ENCODE data around the gene SERTAD4.
A peak's percentile ranks its signal among the peaks of the same experiment; 100 is the strongest.

The SERTAD4 gene

DNA sequence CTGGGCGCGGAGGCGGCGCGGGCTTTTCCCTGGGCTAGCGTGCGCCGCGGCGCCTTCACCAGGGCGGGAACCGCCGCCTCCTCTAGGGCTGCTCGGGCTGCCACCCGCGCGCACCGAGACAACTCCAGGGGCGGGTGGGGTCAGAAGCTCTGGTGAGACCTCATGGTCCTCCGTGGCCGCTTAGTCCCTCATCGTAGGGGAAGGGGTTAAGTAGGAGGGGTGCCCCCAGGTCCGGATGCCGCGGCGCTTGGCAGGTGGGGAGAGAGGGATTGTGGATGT is 559 bp downstream of the SERTAD4 start:
- no peak for DNase-seq (ENCODE audit: low read depth)

DNA sequence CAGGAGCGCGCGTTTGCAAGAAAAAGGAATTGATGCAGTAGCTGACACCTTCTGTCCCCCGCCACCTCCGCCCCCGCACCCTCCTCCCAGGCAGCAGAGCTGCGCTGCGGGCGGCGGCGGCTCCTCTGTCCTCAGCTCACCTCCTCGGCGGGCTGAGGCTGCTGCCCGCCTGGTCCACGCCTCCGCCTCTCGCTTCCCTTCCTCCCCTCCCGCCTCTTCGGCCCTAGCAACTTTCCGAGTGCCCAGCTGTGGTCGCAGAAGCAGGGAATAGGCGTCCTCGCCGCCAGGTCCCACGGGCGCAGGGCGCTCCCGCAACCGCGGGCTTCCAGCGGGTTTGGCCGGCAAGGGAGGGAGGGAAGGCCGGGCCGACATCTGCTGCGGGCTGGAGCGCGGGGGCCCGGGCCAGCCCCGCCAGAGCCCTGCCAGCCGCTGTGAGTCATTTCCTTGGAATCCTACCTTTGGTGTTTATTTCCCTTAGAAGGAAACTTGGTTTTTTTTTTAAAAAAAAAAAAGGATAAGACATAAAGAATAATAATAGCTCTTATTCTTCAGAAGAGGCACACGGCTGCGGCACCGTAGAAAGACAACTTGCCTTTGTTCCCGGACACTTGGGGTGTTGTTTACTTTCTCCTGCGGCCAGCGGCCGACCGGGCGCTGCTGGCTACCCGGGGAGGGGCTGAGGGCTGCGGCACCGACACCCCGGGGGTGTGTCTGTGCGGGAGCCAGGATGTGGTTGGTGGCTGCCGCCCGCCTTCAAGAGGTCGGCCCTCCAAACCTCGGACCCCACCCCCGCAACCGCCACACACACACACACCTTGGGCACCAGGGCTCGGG is 1.1 kb downstream of the SERTAD4 start:
- no peak for DNase-seq (ENCODE audit: low read depth)

DNA sequence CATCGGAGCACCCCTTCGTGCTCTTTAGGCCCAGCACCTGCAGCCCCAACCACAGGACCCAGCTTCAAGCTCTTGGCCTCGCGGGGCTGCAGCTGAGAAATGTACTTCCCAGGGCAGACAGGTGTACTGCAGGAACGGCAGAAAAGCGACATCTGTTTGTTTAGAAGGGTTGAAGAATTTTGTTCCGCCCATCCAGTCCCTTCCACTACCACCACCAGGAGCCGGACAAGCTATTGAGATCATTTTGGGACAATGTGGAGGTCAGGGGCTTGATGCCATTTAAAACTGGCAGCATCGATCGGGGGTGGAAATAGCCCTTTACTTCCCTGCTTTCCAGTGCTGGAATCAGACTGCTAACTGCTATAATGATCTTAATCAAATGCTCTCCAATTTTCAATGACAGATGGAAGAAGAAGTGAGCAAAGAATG is 1.7 kb downstream of the SERTAD4 start:
- DNase-seq (ENCODE audit: low read depth) = no peak

DNA sequence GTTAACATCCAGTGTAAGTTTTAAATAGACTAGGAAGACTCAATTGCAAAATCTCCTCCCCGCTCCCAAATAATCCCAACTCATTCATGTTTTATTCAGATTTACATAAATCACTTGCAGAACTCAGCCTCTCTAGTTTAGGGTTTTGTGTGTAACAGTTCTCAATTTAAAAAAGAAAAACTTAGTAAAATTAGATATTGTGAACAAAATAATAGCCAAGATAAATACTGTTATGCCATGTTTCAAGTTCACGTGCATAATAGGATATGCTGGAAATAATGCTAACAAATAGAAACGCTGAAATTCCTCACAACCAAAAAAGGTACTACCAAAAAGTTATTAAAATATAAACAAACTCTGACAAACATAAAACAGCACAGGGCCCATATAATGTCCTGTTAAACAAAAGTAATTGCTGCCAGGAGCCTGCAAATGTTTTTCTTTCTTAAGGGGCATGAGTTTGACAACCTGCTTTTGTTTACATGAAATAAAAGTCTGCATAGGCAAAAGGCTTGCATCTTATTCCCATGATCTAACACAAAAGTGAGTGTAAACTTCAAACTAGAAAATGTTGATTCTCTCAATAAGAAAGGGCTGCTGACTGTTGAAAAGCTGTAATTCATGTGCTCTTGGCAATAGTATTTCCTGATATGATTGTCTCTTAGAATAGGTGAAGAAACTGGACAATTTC is 2.9 kb downstream of the SERTAD4 start:
- no peak for DNase-seq (ENCODE audit: low read depth)

DNA sequence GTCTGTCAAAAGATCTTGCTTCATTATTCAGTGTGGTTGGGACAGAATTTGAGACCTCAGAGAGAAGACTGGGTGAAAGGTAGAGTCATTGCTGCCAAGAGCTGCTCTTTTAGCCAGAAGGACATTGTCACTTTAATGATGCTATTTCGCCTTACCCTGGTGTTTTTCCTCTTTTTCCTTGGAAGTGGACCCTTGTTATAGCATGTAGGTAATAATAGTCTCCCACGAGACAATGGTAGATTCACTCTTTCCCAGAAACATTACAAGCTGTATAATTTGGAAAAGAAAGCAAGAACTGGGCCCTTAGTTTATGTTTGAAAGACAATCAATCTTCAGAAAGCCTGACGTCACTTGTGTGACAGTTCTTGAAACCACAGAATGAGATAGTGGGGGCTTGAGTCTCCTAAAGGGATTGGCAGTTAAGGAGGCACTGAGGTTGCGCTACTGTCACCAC is 3.8 kb downstream of the SERTAD4 start:
- DNase-seq (ENCODE audit: low read depth) = no peak

DNA sequence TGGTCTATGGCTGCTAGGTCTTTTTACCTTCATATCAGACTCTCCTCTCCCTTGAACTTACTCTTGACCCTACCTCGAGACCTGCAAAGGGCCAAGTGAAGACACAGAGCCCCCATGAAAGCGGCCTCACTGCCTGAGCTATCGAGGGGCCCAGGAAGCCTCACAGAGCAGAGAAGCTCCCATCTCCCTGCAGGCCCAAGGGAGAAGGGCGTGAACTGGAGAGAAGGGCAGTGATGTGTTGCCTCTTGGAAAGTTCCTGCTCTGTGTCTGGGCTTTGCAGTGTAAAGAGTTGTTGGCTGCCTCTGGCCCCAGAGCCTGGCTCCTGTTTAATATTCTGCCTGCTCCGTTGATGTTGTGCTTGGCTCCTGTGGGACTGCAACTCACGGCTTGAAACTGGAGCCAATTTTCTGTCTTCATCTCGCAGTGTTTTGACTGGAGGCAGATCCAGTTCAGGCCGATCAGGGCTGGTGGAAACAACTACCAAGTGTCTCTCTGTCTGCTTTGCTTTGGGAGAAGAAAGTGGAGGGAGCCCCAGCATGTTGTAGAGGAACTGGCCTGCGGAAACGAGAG is 4.3 kb downstream of the SERTAD4 start:
- DNase-seq (ENCODE audit: low read depth) = peak; percentile 83

DNA sequence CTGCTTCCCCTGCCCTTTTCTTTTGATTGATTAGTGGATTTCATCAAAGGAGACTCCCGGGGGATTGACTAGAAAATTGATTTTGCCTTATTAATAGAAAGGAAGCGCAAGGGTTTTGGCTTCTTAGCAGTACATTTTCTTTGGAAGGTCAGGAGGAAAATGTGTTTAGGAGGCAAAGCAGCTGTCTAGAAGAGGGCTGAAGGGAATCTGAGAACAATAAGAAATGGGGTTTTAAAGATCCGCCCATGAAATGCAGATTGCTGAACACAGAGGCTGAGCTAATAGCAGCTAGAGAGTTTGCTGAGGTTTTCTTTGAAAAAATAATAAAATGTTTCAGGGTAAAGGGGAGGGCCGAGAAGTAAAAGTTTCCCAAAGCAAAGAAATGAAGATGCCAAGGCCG is 4.9 kb downstream of the SERTAD4 start:
- no peak for DNase-seq (ENCODE audit: low read depth)

DNA sequence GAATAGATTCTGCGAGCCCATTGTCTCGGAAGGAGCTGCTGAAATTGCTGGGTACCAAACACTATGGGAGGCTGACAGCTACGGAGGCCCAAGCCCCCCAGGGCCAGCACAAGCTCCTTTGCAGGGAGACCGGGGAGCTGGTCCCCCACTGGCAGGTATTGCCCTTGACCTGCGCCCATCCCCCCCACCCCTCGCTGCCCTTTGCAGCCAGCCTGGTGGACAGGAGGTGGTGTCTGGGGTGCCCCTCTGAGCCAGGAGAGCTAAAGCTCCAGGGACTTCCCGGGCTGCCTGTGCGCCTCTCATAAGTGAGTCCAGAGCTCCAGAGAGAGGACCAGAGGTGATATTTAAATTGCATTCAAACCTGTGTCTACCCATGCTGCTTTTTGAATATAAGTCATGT is 5.4 kb downstream of the SERTAD4 start:
- DNase-seq (ENCODE audit: low read depth) = no peak

DNA sequence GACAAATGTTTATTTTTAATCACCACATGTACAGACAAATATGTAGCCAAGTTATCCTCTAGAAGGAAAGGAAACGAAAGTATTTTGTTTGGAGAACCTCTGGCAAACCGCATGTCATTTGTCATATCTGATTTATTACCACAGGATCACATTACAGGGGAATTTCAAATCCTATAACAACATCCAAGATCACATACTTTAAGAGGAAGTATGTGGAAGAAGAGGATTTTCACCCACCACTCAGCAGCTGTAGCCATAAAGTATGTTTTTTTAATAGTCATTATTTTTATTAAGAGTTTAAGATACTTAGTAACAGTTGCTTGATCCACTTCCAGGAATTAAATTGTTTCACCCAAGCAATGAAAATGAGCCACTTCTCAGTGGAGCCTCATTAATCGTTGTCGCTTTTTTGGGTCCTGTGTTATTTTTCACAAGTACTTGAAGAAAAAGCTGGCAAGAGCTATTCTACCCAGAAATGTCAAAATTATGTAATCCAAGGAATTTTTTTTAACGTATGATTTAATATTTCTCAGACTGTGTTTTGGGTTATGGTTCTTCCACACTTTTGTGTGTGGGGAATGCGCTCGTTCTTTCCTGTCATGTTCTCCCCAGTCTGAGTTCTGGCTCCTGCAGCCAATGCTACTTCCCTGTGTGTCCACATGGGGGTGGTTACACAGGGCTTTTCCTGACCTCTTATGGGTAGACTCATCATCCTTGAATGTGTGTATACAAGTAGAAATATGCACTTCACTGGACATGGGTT is 6.9 kb downstream of the SERTAD4 start:
- DNase-seq (ENCODE audit: low read depth) = peak; percentile 57

DNA sequence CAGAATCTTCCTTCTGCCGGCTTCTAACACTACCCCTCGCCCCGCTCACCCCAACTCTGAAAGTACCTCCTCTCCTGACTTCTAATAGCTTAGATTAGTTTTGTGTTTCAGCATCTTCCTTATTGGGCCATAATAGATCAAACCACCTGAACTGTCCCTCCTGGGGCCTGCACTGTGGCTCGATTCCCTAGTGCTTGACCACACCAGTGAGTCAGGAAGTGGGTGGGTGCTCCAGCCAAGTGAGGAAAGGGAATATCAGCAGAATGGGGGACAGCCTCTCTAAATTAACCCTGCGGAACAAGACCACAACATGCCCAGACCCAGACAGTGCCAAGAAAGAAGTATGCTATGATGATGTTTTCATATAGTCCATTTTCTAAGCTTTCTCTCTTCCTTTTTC is 8.5 kb downstream of the SERTAD4 start:
- no peak for DNase-seq (ENCODE audit: low read depth)

DNA sequence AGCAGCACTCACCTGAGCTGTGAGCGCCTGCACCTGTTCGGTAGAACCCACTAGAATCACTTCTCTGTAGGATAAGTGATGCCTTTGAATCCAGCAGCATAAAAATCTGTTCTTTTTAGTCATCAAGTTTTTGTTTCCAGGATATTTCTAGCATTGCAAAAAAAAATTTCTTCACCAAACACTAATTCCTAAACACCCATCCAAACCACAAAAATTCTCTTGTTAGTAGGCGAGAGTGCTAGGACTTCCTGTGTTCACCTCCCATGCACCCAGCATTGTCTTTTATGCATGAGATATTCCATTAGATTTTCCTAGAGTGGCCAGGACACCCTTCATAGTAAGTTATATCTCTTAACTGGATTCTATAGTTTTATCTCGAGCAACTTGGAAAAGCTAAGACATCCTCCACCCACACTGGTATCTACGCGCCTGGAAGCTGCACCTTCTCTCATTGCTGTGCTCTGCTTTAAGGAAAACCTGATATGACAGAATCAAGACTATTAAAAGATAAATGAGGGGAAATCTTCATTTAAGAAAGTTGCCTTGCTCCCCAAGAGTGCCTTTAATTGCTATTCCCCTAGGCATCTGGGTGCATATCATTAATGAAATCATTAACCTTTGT is 12.3 kb downstream of the SERTAD4 start:
- no peak for DNase-seq (ENCODE audit: low read depth)

DNA sequence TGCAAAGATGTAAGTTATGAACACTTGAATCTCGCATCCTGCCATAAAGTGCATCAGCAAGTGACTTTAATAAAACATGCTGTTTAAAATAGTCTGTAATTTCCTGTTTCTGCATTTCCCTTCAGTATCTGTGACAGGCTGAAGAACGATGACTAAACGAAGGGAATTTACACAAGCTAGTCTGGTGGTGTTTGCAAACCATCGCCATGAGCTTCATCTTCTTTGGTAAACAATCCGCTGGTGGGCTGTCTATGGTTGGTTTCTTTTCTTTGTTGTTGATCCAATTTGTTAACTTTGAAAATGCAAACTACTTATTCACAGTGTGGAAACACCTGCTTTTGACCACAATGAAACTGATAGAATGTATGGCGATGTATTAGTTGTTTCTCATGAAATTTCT is 13.9 kb downstream of the SERTAD4 start:
- DNase-seq (ENCODE audit: low read depth) = no peak

DNA sequence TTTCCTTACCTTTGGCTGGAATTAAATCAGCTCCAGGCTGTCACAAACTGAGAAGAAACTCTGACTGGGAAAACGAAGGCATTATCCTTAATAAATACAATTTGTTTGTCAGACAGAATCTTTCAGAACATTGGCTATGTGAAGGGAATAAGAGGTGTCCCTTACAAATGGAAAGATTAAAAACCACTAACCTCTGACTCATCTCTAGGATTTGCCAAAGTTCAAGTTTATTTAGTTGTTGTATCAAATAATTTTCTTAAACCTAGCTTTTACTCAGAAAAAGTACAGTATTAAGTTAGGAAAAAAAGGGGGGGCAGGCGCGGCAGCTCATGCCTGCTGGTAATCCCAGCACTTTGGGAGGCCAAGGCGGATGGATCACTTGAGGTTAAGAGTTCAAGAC is 15.7 kb downstream of the SERTAD4 start:
- no peak for DNase-seq (ENCODE audit: low read depth)

DNA sequence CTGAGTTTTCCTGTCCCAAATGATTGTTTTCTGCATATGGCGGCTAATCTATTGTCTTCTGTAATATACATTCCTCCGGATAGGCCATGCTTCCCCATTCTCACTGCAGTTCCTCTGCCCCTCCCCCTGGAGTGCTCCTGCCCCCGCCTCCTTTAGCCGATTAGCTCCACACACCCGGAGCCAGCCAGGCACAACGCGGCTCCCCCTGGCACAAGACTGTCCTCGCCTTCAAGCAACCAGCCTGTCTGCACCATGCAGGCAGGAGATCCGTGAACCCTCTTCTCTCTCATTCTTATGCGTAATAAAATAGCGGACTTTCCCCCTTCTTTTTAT is 18.0 kb downstream of the SERTAD4 start:
- DNase-seq (ENCODE audit: low read depth) = no peak

DNA sequence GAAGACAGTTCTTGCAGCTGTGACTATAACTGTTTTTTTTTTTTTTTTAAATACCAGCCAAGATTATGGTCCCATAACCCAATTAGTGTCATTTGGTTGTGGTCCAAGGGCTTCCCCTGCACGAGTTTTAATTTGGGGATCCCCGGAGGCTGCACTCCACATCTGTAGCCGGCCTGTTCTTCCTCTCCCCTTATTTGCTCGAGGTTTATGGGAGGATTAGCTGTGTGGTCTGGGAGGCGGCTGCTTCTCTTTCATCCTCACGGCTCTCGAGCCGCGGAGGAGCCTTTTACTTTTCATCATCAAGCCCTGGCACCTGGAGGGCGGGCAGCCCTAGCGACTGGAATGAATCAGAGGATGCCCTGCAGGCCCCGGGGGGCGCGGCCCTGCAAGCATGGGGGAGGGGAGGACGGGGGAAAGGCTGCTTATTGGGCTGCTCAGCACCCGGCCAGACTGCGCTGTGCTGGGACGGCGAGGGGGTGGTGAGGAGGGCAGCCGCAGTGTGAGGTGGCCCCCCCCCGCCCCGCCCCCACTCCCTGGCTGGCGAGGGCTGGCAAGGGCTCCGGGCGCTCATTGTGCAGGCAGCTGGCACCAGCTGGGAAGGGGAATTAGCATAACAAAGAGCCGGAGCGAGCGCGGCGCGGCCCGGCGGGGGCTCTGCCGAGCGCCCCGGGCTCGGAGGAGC is 18.5 kb downstream of the SERTAD4 start:
- no peak for DNase-seq (ENCODE audit: low read depth)

DNA sequence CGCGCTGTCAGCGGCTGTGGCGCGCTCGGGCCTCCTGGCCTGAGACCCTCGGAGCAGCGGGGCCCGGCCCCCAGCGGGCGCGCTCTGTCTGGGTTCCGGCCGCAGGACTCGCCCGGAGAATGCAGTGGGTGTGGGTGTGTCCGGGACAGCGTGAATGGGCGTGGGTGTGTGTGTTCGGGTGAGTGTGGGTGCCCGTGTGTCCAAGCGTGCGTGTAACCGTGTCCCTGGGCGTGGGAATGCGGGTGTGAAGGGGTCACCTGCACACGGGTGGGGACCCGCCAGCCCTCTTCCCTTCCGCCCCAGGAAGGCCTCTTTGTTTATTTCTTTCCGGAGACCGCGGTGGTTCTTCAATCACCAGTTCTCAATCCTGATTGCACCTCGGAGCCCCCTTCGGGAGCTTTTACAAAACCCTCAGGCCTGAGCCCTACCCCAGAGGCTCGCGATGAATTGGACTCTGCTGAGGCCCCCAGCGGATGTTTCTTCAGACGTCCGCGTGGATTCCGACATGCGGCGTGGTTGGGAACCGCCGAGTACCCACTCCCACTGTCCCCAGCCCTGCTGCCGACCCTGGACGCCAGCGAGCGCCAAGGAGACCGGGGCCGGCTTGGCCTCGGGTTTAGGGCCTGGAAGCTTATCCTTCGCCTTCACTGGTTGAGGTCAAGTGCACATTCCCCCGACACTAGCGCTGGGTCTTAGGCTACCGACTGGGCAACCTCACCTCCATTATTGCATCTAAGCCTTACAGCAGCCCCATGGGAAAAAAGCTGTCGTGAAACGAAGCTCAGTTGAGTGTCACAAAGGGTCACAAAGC is 19.3 kb downstream of the SERTAD4 start:
- DNase-seq (ENCODE audit: low read depth) = no peak

DNA sequence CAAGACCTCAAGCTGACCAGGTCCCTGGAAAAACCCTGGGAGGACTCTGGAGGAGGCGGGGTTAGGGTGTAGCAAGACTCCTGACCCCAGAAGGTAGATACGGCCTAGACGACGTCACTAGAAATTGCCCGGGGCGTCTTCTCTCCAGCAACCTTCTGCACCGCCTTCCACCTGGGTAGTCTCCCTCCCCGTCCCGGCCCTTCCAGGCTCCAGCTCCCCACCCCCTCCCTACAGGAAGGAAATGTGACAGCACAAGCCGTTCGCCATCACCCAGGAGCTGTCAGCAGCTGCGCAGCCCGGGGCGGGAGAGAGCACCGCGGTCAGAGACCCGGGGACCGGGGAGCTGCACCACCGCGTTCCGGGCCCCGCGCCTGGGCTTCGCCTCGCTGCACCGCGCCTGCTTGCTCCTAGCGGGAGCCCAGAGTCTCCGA is 20.0 kb downstream of the SERTAD4 start:
- DNase-seq (ENCODE audit: low read depth) = no peak

DNA sequence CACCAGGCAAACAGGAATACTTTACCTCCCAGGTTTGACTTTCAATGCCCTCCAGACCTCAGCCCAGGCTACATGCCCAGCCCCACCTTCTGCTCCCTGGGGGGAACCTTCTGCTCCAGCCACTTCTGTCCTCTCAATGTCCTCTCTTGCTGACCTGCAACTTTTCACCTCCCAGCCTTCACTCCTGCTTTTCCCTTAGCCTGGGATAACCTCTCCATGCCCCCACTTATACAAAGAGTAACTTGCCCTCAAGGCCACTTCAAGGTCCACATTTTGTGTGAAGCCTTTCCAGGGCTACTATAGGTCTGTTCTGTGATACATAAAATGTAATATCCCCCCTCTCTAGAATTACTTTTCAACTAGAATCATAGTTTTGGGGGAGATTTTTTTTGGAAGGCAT is 21.7 kb downstream of the SERTAD4 start:
- no peak for DNase-seq (ENCODE audit: low read depth)

DNA sequence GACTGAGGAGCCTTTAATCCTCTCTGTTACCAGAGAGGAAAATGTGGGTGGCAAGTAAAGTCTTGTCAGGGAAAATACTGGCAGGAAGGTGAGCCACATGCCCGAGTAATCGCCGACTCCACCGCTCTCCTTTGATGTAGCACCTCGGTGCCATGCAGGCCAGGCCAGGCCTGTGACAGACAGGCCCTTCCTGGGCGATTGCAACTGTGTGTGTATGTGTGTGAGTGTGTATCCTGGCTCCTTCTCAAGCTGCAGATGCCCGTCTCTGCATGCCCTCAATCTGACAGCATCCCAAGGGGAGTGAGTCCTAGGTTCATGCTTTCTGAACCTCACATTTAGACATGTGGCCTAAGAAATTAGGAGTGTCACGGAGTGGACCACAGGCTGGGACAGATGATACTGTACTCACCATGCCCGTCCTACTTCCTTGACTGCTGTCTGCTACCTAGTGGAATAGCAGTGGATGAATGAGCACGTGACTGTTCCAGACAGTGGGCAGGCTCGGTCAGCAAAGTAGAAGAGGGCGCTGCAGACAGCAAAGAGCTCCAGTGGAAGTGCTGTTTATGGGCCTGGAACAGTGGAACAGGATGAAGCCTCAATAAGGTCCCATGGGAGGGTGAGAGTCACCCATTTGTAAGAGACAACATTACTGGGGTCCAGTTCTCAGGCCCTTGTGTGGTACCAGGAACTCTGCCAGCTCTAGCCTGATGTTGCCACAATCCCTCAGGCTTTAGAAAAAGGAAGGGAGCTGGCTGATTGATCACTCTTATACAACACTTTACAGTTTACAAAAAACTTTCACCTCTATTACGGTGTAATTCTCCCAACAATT is 25.3 kb downstream of the SERTAD4 start:
- no peak for DNase-seq (ENCODE audit: low read depth)

DNA sequence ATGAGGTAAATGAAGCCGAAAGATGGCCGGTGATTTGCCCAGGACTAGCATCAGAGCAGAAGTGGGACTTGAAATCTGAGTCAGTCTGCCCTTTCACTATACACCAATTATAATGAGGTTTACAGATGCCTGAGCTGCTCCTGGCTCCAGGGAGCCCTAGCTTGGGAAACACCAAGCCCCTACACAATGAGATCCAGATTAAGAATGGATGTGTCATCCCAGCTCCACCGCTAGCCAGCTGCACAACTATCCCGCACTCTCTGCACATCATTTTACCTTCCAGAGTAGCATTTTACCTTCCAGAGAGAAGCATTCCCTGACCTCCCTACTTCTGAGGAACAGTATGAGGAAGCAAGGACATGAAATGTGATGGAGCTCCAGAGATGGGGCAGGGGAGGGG is 27.0 kb downstream of the SERTAD4 start:
- peak; percentile 62 for DNase-seq (ENCODE audit: low read depth)
